PC-9 (cell line): ENCODE results near the gene EIF2S1. TPM values are rescaled to one million over a fixed set of nuclear protein-coding genes. Genes with fewer than 3 reads are reported as not detected.

ENCODE experiments used
- BruUV-seq: library from RNA; stranded (reverse); fragments of 400-500 nt; replicated peaks from 2 replicates; lab custom pipeline; 2021; lab: Mats Ljungman, UMichigan
- CTCF ChIA-PET: fragments of 300-600 bp; sonication (Branson Sonifier 250); formaldehyde crosslinking; loops from one replicate; lab custom pipeline; 2022; ENCODE audit warnings: antibody characterized with exemption; lab: Charles Lee
- POLR2A ChIA-PET: fragments of 300-600 bp; sonication (Branson Sonifier 250); formaldehyde crosslinking; loops from one replicate; lab custom pipeline; 2022; ENCODE audit warnings: antibody characterized with exemption; ENCODE audit not compliant: unreplicated experiment; lab: Charles Lee
- DNase-seq, 2 experiments: peaks; one replicate each; pipeline versions ENCODE4 v3.0.0 to v3.0.0-alpha.2; 2015 to 2022; ENCODE audit warnings: mixed read lengths in 1 of 2
- H2AFZ ChIP-seq: fragments of 200-600 bp; sonication (generic); 2 replicates; pipeline ENCODE4 v1.8.1; 2017; ENCODE audit warnings: antibody characterized with exemption
- H3F3A ChIP-seq: fragments of 200-600 bp; sonication (generic); 2 replicates; pipeline ENCODE4 v1.8.1; 2017; ENCODE audit warnings: antibody characterized with exemption, mild to moderate bottlenecking, low read depth; ENCODE audit not compliant: insufficient read depth
- H3K27ac ChIP-seq: fragments of 200-600 bp; sonication (generic); 2 replicates; pipeline ENCODE4 v1.6.1; 2016; ENCODE audit warnings: mixed run types
- H3K27me3 ChIP-seq: fragments of 200-600 bp; sonication (generic); 2 replicates; pipeline ENCODE4 v1.6.1; 2016; ENCODE audit warnings: low read depth, mixed run types; ENCODE audit not compliant: insufficient read depth
- H3K36me3 ChIP-seq: fragments of 200-600 bp; sonication (generic); 2 replicates; pipeline ENCODE4 v1.6.1; 2016; ENCODE audit warnings: low read depth, mixed run types
- H3K4me1 ChIP-seq: fragments of 200-600 bp; sonication (generic); replicated peaks from 2 replicates; pipeline ENCODE4 v1.6.1; 2016; ENCODE audit warnings: mixed run types; ENCODE audit not compliant: insufficient read depth
- H3K4me2 ChIP-seq: fragments of 200-600 bp; sonication (generic); 2 replicates; pipeline ENCODE4 v1.6.1; 2017; ENCODE audit warnings: mixed run types
- H3K4me3 ChIP-seq: fragments of 200-600 bp; sonication (generic); 2 replicates; pipeline ENCODE4 v1.6.1; 2016; ENCODE audit warnings: mixed run types
- H3K79me2 ChIP-seq: fragments of 200-600 bp; sonication (generic); 2 replicates; pipeline ENCODE4 v1.6.1; 2017; ENCODE audit warnings: low read depth, mixed run types
- H3K9me2 ChIP-seq: fragments of 200-600 bp; sonication (generic); 2 replicates; pipeline ENCODE4 v1.8.1; 2017; ENCODE audit warnings: mild to moderate bottlenecking; ENCODE audit not compliant: insufficient read depth
- H3K9me3 ChIP-seq: fragments of 200-600 bp; sonication (generic); 2 replicates; pipeline ENCODE4 v1.8.1; 2016; ENCODE audit warnings: low read depth; ENCODE audit not compliant: insufficient read depth
- H4K20me1 ChIP-seq: fragments of 200-600 bp; sonication (generic); 2 replicates; pipeline ENCODE4 v1.8.1; 2017; ENCODE audit not compliant: insufficient read depth
- CTCF ChIP-seq: fragments of 200-600 bp; sonication (generic); conservative IDR thresholded peaks from 2 replicates; pipeline ENCODE4 v1.6.1; 2017; ENCODE audit warnings: mixed run types, antibody characterized with exemption, mild to moderate bottlenecking, moderate library complexity
- EZH2 ChIP-seq: fragments of 200-600 bp; sonication (generic); IDR thresholded peaks from 2 replicates; pipeline ENCODE4 v1.8.0; 2017; ENCODE audit warnings: antibody characterized with exemption, low read depth
- intact Hi-C: fragments of 100-400 bp; cut with micrococcal nuclease; formaldehyde crosslinking; loops from one replicate; pipeline ENCODE4 v1.10.0; 2022; ENCODE audit not compliant: unreplicated experiment
- total RNA-seq: library from RNA; stranded (reverse); gene quantifications from 2 replicates; pipeline ENCODE4 v1.2.3, GENCODE V29; 2021

The EIF2S1 gene
- total RNA-seq, 1 experiment from 2014 or later: 146 TPM

GRCh38 chr14:67396381-67396970, 36.3 kb downstream of the EIF2S1 start:
- H3K27me3 ChIP-seq: no peaks in the 10 kb centered on the region
- no peaks in the 10 kb centered on the region for H4K20me1 ChIP-seq
- intact Hi-C loops: no loop called here
- no peak overlapping the region for H3K4me2 ChIP-seq
- H3K4me3 ChIP-seq: no peak overlapping the region
- H3F3A ChIP-seq: peaks cover 4% of the 10 kb centered on the region; the same call in 1 of the 2 replicates
- ChIA-PET POLR2A (no interaction called here), CTCF (no interaction called here)
- H3K9me2 ChIP-seq: no peaks in the 10 kb centered on the region
- DNase-seq: peak in 1 of 2 experiments; percentile 57
- H3K36me3 ChIP-seq: 0 out of 2 replicates have a peak, but pooled peaks cover 8% of the 10 kb centered on the region
- H3K9me3 ChIP-seq: no peaks in the 10 kb centered on the region
- no peak overlapping the region for H3K27ac ChIP-seq
- no peak overlapping the region for H2AFZ ChIP-seq
- TF ChIP-seq EZH2: no peak
- TF ChIP-seq CTCF: no peak
- 0 out of 2 replicates have a peak, but pooled peaks cover 3% of the 10 kb centered on the region for H3K79me2 ChIP-seq
- H3K4me1 ChIP-seq: no peaks in the 10 kb centered on the region
- BruUV-seq: no TSS peak

- no peaks in the 10 kb centered on the region for H3K4me1 ChIP-seq
- no peak overlapping the region for H3K27ac ChIP-seq
- no peaks in the 10 kb centered on the region for H4K20me1 ChIP-seq
- H3K79me2 ChIP-seq: 0 out of 2 replicates have a peak, but pooled peaks cover 3% of the 10 kb centered on the region
- no peak for DNase-seq
- H3K9me2 ChIP-seq: no peaks in the 10 kb centered on the region
- peaks cover 4% of the 10 kb centered on the region; the same call in 1 of the 2 replicates for H3F3A ChIP-seq
- no peaks in the 10 kb centered on the region for H3K27me3 ChIP-seq
- H3K9me3 ChIP-seq: no peaks in the 10 kb centered on the region
- TF ChIP-seq EZH2: no peak
- intact Hi-C loops: no loop called here
- ChIA-PET CTCF (no interaction called here), POLR2A (no interaction called here)
- BruUV-seq: no TSS peak
- no peak overlapping the region for H3K4me3 ChIP-seq
- 0 out of 2 replicates have a peak, but pooled peaks cover 8% of the 10 kb centered on the region for H3K36me3 ChIP-seq
- no peak overlapping the region for H3K4me2 ChIP-seq
- no peak overlapping the region for H2AFZ ChIP-seq
Measured at GRCh38 chr14:67397536-67397935, 37.4 kb downstream of the EIF2S1 start.

GRCh38 chr14:67400434-67400833, 40.3 kb downstream of the EIF2S1 start:
- intact Hi-C loops: no loop called here
- Histone ChIP-seq H3F3A (peaks cover 4% of the 10 kb centered on the region; the same call in 1 of the 2 replicates), H3K4me2 (no peak overlapping the region), H3K4me3 (no peak overlapping the region), H3K9me3 (no peaks in the 10 kb centered on the region), H3K9me2 (no peaks in the 10 kb centered on the region), H3K27ac (no peak overlapping the region), H3K36me3 (no peaks in the 10 kb centered on the region), H2AFZ (no peak overlapping the region), H3K27me3 (no peaks in the 10 kb centered on the region), H4K20me1 (no peaks in the 10 kb centered on the region; the same call in 1 of the 2 replicates), H3K4me1 (no peaks in the 10 kb centered on the region), H3K79me2 (peaks cover 3% of the 10 kb centered on the region; the same call in 1 of the 2 replicates)
- TF ChIP-seq CTCF: no peak
- DNase-seq: no peak
- ChIA-PET CTCF (interaction anchor here (0.5 kb wide), 1 partner anchor 1829 kb away, joined by 3 read pairs; no protein-coding TSS in a partner anchor), POLR2A (no interaction called here)
- no TSS peak for BruUV-seq
